HCT116 (cell line): ENCODE measurements around the gene RHBDD2. TPM values are rescaled to one million over a fixed set of nuclear protein-coding genes. Genes with fewer than 3 reads are reported as not detected.
A peak's percentile ranks its signal among the peaks of the same experiment; 100 is the strongest.

Experiments
- ATAC-seq: fragments of 200-7000 bp; cut with Tn5 transposase; 2 replicates; pipeline ENCODE4 v1.9.1; 2020; ENCODE audit warnings: mild to moderate bottlenecking, moderate library complexity
- BruUV-seq: library from RNA; stranded (reverse); fragments of 400-500 nt; replicated peaks from 2 replicates; lab custom pipeline; 2021; lab: Mats Ljungman, UMichigan
- CTCF ChIA-PET: fragments of 300-600 bp; sonication (Branson Sonifier 250); formaldehyde crosslinking; loops from one replicate; lab custom pipeline; 2021; ENCODE audit warnings: antibody characterized with exemption; lab: Charles Lee
- POLR2A ChIA-PET: fragments of 300-600, 350-600 bp; sonication (Branson Sonifier 250); formaldehyde crosslinking; loops from one replicate; lab custom pipeline; 2021; ENCODE audit warnings: antibody characterized with exemption; lab: Charles Lee
- RAD21 ChIA-PET, 2 experiments: fragments of 300-600 bp; sonication (Branson Sonifier 250); formaldehyde crosslinking; loops; one replicate each; lab custom pipeline; 2023; ENCODE audit warnings: low total read pairs in 2 of 2; ENCODE audit not compliant: uncharacterized antibody in 2 of 2, unreplicated experiment in 2 of 2, low non-redundant PET in 1 of 2; lab: Charles Lee
- DNase-seq: peaks from one replicate; pipeline ENCODE4 v3.0.0-alpha.2; 2010; ENCODE audit warnings: low read depth, low spot score
- H2AFZ ChIP-seq: fragments of 200-600 bp; shearing (Covaris generic), sonication (generic); 2 replicates; pipeline ENCODE4 v1.6.1; 2017; ENCODE audit warnings: low read depth, mixed run types, mixed read lengths, antibody characterized with exemption, low read length; ENCODE audit not compliant: poor library complexity, severe bottlenecking
- H3K27ac ChIP-seq: 2 replicates; pipeline ENCODE4 v1.5.1; 2012; ENCODE audit warnings: low read depth, low read length
- H3K27me3 ChIP-seq: fragments of 200-600 bp; sonication (generic); 2 replicates; pipeline ENCODE4 v1.6.1; 2016; ENCODE audit warnings: mixed run types, low read length, mixed read lengths; ENCODE audit not compliant: insufficient read depth
- H3K36me3 ChIP-seq, 2 experiments: fragments of 200-500 bp in 1 of 2; fragments of 200-600 bp in 1 of 2; sonication (Bioruptor generic) in 1 of 2; sonication (generic) in 1 of 2; 2 replicates each; pipeline versions ENCODE4 v1.5.1 to v1.6.1; 2014 to 2016; ENCODE audit warnings: low read length in 2 of 2, inconsistent platforms in 1 of 2, mixed read lengths in 1 of 2, mixed run types in 1 of 2; ENCODE audit not compliant: insufficient read depth in 2 of 2, control insufficient read depth in 1 of 2
- H3K4me1 ChIP-seq, 2 experiments: fragments of 200-600 bp in 1 of 2; sonication (generic) in 1 of 2; 2 replicates each; pipeline versions ENCODE4 v1.5.1 to v1.6.1; 2012 to 2017; ENCODE audit warnings: low read length in 2 of 2, inconsistent platforms in 1 of 2, mild to moderate bottlenecking in 1 of 2, mixed read lengths in 1 of 2, mixed run types in 1 of 2, moderate library complexity in 1 of 2; ENCODE audit not compliant: insufficient read depth in 2 of 2, control insufficient read depth in 1 of 2
- H3K4me2 ChIP-seq: fragments of 200-600 bp; sonication (generic); 2 replicates; pipeline ENCODE4 v1.6.1; 2017; ENCODE audit warnings: mixed run types, low read length, mixed read lengths
- H3K4me3 ChIP-seq, 2 experiments: fragments of 200-600 bp in 1 of 2; sonication (generic) in 1 of 2; replicated peaks in 1 of 2; 2 replicates each; pipeline ENCODE4 v1.5.1; 2011 to 2016; ENCODE audit warnings: low read length in 2 of 2, control low read depth in 1 of 2, low read depth in 1 of 2, mild to moderate bottlenecking in 1 of 2, mixed read lengths in 1 of 2, mixed run types in 1 of 2
- H3K79me2 ChIP-seq: fragments of 200-600 bp; sonication (generic); 2 replicates; pipeline ENCODE4 v1.6.1; 2017; ENCODE audit warnings: mild to moderate bottlenecking, mixed run types, low read length, moderate library complexity, mixed read lengths; ENCODE audit not compliant: insufficient read depth
- H3K9ac ChIP-seq: fragments of 200-600 bp; sonication (generic); 2 replicates; pipeline ENCODE4 v1.6.1; 2016; ENCODE audit warnings: low read length, mixed read lengths
- H3K9me2 ChIP-seq: fragments of 200-600 bp; sonication (generic), shearing (Covaris generic); 2 replicates; pipeline ENCODE4 v1.6.1; 2017; ENCODE audit warnings: mixed run types, mild to moderate bottlenecking, moderate library complexity; ENCODE audit not compliant: insufficient read depth
- H3K9me3 ChIP-seq, 2 experiments: fragments of 200-500 bp in 1 of 2; fragments of 200-600 bp in 1 of 2; sonication (Bioruptor generic) in 1 of 2; sonication (generic) in 1 of 2; 2 replicates each; pipeline ENCODE4 v1.6.1; 2014 to 2017; ENCODE audit warnings: low read length in 2 of 2, mixed read lengths in 2 of 2, inconsistent platforms in 1 of 2, low read depth in 1 of 2, mild to moderate bottlenecking in 1 of 2, mixed run types in 1 of 2, moderate library complexity in 1 of 2; ENCODE audit not compliant: control insufficient read depth in 1 of 2, insufficient read depth in 1 of 2
- H4K20me1 ChIP-seq: fragments of 200-600 bp; sonication (generic), shearing (Covaris generic); 2 replicates; pipeline ENCODE4 v1.6.1; 2017; ENCODE audit warnings: mixed run types, mild to moderate bottlenecking, moderate library complexity; ENCODE audit not compliant: insufficient read depth
- ATF3 ChIP-seq: IDR thresholded peaks from 2 replicates; pipeline ENCODE4 v1.6.1; 2012
- CEBPB ChIP-seq: IDR thresholded peaks from 2 replicates; pipeline ENCODE4 v1.6.1; 2012; ENCODE audit warnings: low read depth
- CTCF ChIP-seq, 3 experiments: fragments of 200-600 bp in 1 of 3; sonication (generic) in 1 of 3; IDR thresholded peaks in 2 of 3; conservative IDR thresholded peaks in 1 of 3; 2 replicates each; pipeline ENCODE4 v1.5.1; 2012 to 2017; ENCODE audit warnings: low read depth in 2 of 3, low read length in 2 of 3, antibody characterized with exemption in 1 of 3, borderline replicate concordance in 1 of 3, control low read depth in 1 of 3, mild to moderate bottlenecking in 1 of 3, mixed read lengths in 1 of 3, mixed run types in 1 of 3, moderate library complexity in 1 of 3; ENCODE audit not compliant: insufficient read depth in 1 of 3
- ELF1 ChIP-seq: IDR thresholded peaks from 2 replicates; pipeline ENCODE4 v1.6.1; 2012; ENCODE audit warnings: low read depth, borderline replicate concordance
- EZH2 ChIP-seq: fragments of 200-600 bp; sonication (generic); IDR thresholded peaks from 2 replicates; pipeline ENCODE4 v1.6.1; 2017; ENCODE audit warnings: antibody characterized with exemption, mixed run types
- EZH2phosphoT487 ChIP-seq: fragments of 200-600 bp; IDR thresholded peaks from 2 replicates; pipeline ENCODE4 v1.6.1; 2018; ENCODE audit warnings: antibody characterized with exemption, borderline replicate concordance
- FOSL1 ChIP-seq: IDR thresholded peaks from 2 replicates; pipeline ENCODE4 v1.6.1; 2012; ENCODE audit warnings: low read depth
- MAX ChIP-seq: IDR thresholded peaks from 2 replicates; pipeline ENCODE4 v1.6.1; 2012
- POLR2A ChIP-seq: IDR thresholded peaks from 2 replicates; pipeline ENCODE4 v1.7.0; 2011; ENCODE audit warnings: borderline replicate concordance; ENCODE audit not compliant: insufficient read depth, insufficient read length; ENCODE audit errors: extremely low read depth
- POLR2AphosphoS5 ChIP-seq: IDR thresholded peaks from 2 replicates; pipeline ENCODE4 v1.6.1; 2011; ENCODE audit warnings: mild to moderate bottlenecking, low read depth, low read length, moderate library complexity
- SIN3A ChIP-seq: IDR thresholded peaks from 2 replicates; pipeline ENCODE4 v1.6.1; 2012; ENCODE audit warnings: low read depth
- TCF7L2 ChIP-seq: IDR thresholded peaks from 2 replicates; pipeline ENCODE4 v1.7.0; 2011; ENCODE audit warnings: borderline replicate concordance, inconsistent platforms; ENCODE audit not compliant: insufficient read depth, insufficient read length; ENCODE audit errors: extremely low read depth
- ZBTB33 ChIP-seq: IDR thresholded peaks from 2 replicates; pipeline ENCODE4 v1.6.1; 2011; ENCODE audit warnings: mild to moderate bottlenecking, low read length, moderate library complexity; ENCODE audit not compliant: insufficient replicate concordance; ENCODE audit errors: extremely low read depth
- ZFX ChIP-seq: fragments of 450-650 bp; IDR thresholded peaks from 2 replicates; pipeline ENCODE4 v1.6.1; 2017
- intact Hi-C: fragments of 100-400 bp; cut with micrococcal nuclease; formaldehyde crosslinking; loops from 2 replicates; pipeline ENCODE4 v1.10.0; 2022
- total RNA-seq: library from RNA; stranded (reverse); gene quantifications from one replicate; pipeline ENCODE4 v1.2.1, GENCODE V29; 2021; ENCODE audit not compliant: unreplicated experiment

The RHBDD2 gene
- total RNA-seq, 1 experiment from 2014 or later = 42.9 TPM

- H3K9ac ChIP-seq = no peak overlapping the region
- no peaks in the 10 kb centered on the region for H3K9me2 ChIP-seq
- no peak overlapping the region for H2AFZ ChIP-seq
- TF ChIP-seq SIN3A (no peak), ZFX (no peak), FOSL1 (no peak), CEBPB (no peak), CTCF (IDR thresholded peaks at IDR 0.05 in 2 of 3, conservative IDR thresholded peaks at IDR 0.05 in 1 of 3; ENCODE audit: borderline replicate concordance in 1 of 3, insufficient read depth in 1 of 3, low read depth in 2 of 3, low read length in 2 of 3) (no peak), POLR2AphosphoS5 (no peak), ZBTB33 (no peak), EZH2 (no peak), EZH2phosphoT487 (no peak), TCF7L2 (no peak), MAX (no peak), POLR2A (no peak), ATF3 (no peak), ELF1 (no peak)
- H3K9me3 ChIP-seq = no peaks in the 10 kb centered on the region
- DNase-seq = no peak
- no peak overlapping the region for H3K4me2 ChIP-seq
- H3K4me3 ChIP-seq = no peak overlapping the region
- no peaks in the 10 kb centered on the region for H3K36me3 ChIP-seq
- no peaks in the 10 kb centered on the region for H3K27me3 ChIP-seq
- no peak for ATAC-seq
- H4K20me1 ChIP-seq = no peaks in the 10 kb centered on the region
- ChIA-PET POLR2A (interaction anchor here (0.8 to 1.4 kb wide), 3 partner anchors 9 to 16 kb away, joined by 3 to 5 read pairs (median 3); no protein-coding TSS in a partner anchor), CTCF (no interaction called here), RAD21 (interaction anchor here in 1 of 2 experiments (0.5 kb wide), 1 partner anchor 55 kb away, joined by 3 read pairs; no protein-coding TSS in a partner anchor)
- H3K79me2 ChIP-seq = peaks cover 44% of the 10 kb centered on the region
- BruUV-seq = no TSS peak
- intact Hi-C loops = no loop called here
- H3K27ac ChIP-seq = peak overlapping the region; percentile 0; the same call in 1 of the 2 replicates
- peaks cover 37 to 40% of the 10 kb centered on the region in 2 experiments for H3K4me1 ChIP-seq
Observed at GRCh38 chr7:75931680-75932079, 52.8 kb downstream of the RHBDD2 start.
